PC-9 (cell line): ENCODE results near the gene SPATA1.

Source experiments
- CTCF ChIP-seq: fragments of 200-600 bp; sonication (generic); conservative IDR thresholded peaks from 2 replicates; pipeline ENCODE4 v1.6.1; 2017; ENCODE audit warnings: mixed run types, antibody characterized with exemption, mild to moderate bottlenecking, moderate library complexity
- EZH2 ChIP-seq: fragments of 200-600 bp; sonication (generic); IDR thresholded peaks from 2 replicates; pipeline ENCODE4 v1.8.0; 2017; ENCODE audit warnings: antibody characterized with exemption, low read depth

- TF ChIP-seq CTCF (no peak), EZH2 (no peak)
These were observed 24.9 kb upstream of the SPATA1 start for GRCh38 chr1:84481317-84481716.
